Gastroesophageal sphincter (tissue), 2 donors: ENCODE measurements around the gene EXOC3L4.
A peak's percentile ranks its signal among the peaks of the same experiment; 100 is the strongest.

ENCODE experiments used
- EP300 ChIP-seq: sonication (generic); formaldehyde crosslinking; IDR thresholded peaks from one replicate; pipeline ENCODE4 v1.6.1; 2017; ENCODE audit warnings: antibody characterized with exemption, mild to moderate bottlenecking
- POLR2A ChIP-seq, 2 donors: fragments of 450-650 bp; IDR thresholded peaks; one replicate each; pipeline ENCODE4 v1.6.1; 2017; ENCODE audit warnings: antibody characterized with exemption in 2 of 2, mild to moderate bottlenecking in 2 of 2, moderate library complexity in 1 of 2
- POLR2AphosphoS5 ChIP-seq: sonication (generic); formaldehyde crosslinking; IDR thresholded peaks from one replicate; pipeline ENCODE4 v1.6.1; 2017; ENCODE audit warnings: antibody characterized with exemption

DNA sequence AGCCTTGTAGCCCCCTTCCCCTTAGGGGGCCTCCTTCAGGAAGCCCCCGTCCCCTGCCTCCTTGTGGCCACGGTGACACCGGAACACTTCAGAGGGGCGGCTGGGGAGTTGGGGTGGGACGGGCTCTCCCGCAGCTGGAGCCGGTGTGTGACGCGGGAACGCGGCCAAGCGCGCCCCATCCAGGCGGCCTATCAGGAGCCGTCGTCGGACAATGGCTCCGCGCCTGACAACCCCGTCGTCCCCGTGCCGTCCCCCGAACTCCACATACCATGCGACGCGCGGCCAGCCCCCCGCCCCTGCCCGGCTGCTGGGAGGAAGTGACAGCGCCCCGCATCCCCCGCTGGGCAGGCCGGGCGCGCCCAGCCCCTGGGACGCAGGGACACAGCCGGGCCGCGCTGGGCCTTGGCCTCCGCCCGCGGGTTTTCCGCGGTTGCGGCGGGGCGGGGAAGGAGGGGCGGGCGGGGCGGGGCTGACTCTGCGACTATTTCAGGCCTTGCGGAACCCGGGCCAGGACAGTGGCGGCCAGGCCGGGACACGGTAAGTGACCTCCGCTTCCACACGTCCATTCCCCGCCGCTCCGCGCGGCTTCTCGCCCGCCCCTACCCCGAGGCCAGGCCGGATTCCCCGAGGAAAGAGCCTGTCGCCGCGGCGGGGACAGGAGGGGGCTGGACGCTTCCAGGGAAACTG lies 28.6 kb downstream of the EXOC3L4 start, which contains the start of gene TNFAIP2:
- TF ChIP-seq POLR2AphosphoS5 = peak; percentile 48
- no peak for TF ChIP-seq EP300
- TF ChIP-seq POLR2A (IDR thresholded peaks at IDR 0.05) = peak; percentile 81 to 88
